IPS-18c (cell line): Measurements from ENCODE around the gene RNF169.
"Not testable (repeated sequence)": the region's sequence is repeated elsewhere in the genome, so short reads cannot be mapped to it uniquely, and the experiment has no call there.

Experiments used
- H3K4me3 ChIP-seq: 2 replicates; pipeline ENCODE4 v1.7.0; 2013; ENCODE audit warnings: low read depth, mild to moderate bottlenecking, low read length, moderate library complexity; ENCODE audit not compliant: insufficient read depth
- H3K9me3 ChIP-seq: one replicate; pipeline ENCODE4 v1.6.1; 2013; ENCODE audit warnings: mild to moderate bottlenecking, low read length, moderate library complexity; ENCODE audit not compliant: control insufficient read depth, insufficient read depth

RNF169 gene

GRCh38 chr11:74783241-74783871, 34.7 kb downstream of the RNF169 start:
- Histone ChIP-seq H3K9me3 (no peaks in the 10 kb centered on the region), H3K4me3 (no peak overlapping the region)

GRCh38 chr11:74784234-74784633, 35.6 kb downstream of the RNF169 start:
- no peaks in the 10 kb centered on the region for H3K9me3 ChIP-seq

DNA sequence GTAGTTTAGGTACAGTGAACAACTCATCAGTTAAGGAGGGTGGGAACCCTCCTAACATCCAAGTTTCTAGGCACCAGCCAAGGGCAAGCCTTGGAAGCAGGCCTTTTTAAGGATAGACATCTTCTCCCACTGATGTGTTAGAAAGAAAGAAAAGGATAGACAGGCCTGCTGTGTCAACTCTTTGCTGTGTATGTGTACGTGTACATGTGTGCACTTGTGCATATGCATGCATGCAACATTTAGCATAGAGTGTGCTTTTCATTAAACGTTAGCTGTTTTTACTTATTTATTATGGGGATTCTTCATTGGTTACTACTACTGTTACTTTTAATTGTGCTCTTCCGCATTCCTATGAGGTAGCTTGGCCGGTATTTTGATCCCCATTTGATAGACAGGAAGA, 36.1 kb downstream of the RNF169 start:
- no peaks in the 10 kb centered on the region for H3K9me3 ChIP-seq
- no peak overlapping the region for H3K4me3 ChIP-seq

More at GRCh38 chr11:74784234-74784633, 35.6 kb downstream of the RNF169 start:
- H3K4me3 ChIP-seq: no peak overlapping the region

DNA sequence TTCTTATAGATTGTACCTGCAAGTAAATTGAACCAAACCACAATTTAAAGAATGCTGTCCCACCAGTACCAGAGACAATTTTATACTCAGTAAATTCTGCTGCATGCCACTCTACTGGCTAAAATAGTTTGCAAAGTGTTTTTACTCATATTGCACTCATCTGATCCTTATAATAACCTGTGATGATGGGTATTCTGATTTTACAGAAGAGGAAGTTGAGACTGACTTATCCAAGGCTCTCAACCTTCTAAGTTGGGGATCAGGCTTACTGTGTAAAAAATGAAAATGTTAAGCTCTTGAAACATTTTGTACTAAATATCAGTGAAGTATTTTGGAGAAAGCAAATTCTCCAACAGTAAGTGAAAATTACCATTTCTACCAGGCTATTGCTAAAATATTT, 37.9 kb downstream of the RNF169 start:
- H3K4me3 ChIP-seq: no peak overlapping the region
- H3K9me3 ChIP-seq: no peaks in the 10 kb centered on the region

- H3K9me3 ChIP-seq: no peaks in the 10 kb centered on the region
- H3K4me3 ChIP-seq: no peak overlapping the region
Observed at GRCh38 chr11:74791333-74792100, 42.9 kb downstream of the RNF169 start.

DNA sequence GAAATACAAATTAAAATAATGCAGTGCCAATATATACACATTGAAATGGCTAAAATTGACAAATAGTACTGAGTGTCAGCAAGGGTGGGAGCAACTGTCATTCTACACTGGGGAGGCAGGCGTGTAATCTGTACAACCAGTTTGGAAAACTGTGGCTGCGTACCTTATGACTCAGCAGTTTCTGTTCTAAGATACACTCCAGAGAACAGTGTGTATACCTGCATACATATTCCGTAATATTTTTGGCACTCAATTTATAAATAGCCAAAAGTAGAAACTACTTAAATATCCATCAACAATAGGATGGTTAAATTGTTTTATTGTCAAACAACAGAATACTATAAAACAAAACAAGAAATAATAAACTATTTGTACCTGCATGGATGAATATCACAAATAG, 57.6 kb downstream of the RNF169 start:
- Histone ChIP-seq H3K9me3 (no peaks in the 10 kb centered on the region), H3K4me3 (no peak overlapping the region)

- Histone ChIP-seq H3K9me3 (no peaks in the 10 kb centered on the region), H3K4me3 (no peak overlapping the region)
Observed at GRCh38 chr11:74809801-74810200, 61.2 kb downstream of the RNF169 start.

GRCh38 chr11:74815966-74816365, 67.3 kb downstream of the RNF169 start:
- Histone ChIP-seq H3K9me3 (no peaks in the 10 kb centered on the region), H3K4me3 (no peak overlapping the region)

DNA sequence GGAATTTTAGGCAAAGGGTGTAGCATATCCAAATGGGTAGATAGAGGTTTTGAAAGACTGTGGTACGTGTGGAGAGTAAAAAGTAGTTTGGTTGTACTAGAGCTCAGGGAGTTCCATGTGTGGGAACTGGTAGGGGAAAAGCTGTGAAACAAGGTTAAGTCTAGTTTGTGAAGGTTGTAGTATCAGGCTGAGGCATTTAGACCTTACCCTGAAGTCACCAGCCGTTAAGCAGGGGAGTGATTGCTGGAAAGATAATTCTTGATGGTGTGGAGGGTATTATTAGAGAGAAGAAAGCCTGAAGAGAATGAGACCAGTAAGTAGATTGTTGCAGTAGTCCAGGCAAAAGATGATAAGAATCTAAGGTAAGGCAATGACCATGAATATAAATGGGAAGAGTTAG, 68.0 kb downstream of the RNF169 start:
- no peaks in the 10 kb centered on the region for H3K9me3 ChIP-seq

DNA sequence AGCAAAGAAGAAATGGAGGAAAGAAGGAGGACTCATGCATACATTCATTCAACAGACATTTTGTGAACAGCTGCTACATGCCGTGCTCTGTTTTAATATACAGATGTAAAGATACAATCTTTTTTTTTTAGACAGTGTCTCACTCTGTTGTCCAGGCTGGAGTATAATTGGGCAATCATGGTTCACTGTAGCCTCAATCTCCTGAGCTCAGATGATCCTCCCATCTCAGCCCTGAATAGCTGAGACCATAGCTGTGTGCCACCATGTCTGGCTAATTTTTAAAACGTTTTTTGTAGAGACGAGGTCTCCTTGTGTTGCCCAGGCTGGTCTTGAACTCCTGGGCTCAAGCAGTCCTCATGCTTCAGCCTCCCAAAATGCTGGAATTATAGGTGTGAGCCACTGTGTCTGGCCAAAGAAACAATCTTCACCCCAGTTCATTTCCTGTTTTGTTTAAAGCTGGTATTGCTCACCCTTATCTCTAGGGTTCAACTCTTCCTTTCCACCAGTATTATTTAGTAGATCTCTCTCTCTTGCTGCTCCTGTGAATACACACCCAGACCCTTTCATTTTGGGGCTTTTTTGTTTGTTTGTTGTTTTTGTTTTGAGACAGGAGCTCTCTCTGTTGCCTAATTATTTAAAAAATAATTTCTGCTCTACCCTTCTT, 69.8 kb downstream of the RNF169 start:
- no peaks in the 10 kb centered on the region for H3K9me3 ChIP-seq
- no peak overlapping the region for H3K4me3 ChIP-seq

More for the DNA sequence above, 68.0 kb downstream of the RNF169 start:
- H3K4me3 ChIP-seq: no peak overlapping the region

DNA sequence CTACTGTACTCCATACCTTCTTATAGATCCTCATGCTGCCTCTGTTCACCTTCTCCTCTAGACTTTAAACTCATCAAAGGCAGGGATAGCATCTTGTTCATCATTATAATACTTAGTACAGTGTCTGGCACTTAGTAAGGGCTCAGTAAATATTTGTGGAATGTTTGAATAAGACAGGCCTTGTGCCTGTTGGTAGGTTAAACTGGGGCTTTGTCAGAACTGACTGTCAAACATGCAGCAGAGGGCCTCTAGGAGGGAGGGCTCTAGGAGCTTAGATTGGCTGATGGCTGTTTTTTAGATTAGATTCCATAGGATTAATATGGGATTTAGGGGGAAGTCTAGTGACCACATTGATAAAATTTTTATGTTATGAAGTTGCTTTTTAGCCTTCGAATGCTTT, 70.8 kb downstream of the RNF169 start:
- Histone ChIP-seq H3K9me3 (no peaks in the 10 kb centered on the region), H3K4me3 (no peak overlapping the region)

DNA sequence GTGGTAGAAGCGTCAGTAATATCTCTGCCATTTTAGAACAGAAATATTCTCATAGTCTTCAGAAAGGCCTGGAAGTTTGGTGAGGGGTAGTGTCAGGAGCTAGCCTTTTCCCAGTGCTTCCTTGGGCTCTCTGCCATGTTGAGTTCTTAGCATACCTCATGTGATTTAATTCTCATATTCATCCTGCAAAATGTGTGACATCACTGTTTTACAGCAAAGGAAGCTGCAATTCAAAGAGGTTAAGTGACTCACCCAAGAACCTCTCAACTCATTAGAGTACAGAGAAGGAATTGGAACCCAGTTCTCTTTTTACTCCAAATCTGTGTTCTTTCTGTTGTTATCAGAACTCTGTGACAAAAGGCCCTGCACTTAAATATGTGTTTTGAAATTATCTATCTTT, 72.1 kb downstream of the RNF169 start:
- no peak overlapping the region for H3K4me3 ChIP-seq
- peaks cover 2% of the 10 kb centered on the region for H3K9me3 ChIP-seq

GRCh38 chr11:74822170-74822569, 73.5 kb downstream of the RNF169 start:
- no peak overlapping the region for H3K4me3 ChIP-seq
- H3K9me3 ChIP-seq: peaks cover 14% of the 10 kb centered on the region

DNA sequence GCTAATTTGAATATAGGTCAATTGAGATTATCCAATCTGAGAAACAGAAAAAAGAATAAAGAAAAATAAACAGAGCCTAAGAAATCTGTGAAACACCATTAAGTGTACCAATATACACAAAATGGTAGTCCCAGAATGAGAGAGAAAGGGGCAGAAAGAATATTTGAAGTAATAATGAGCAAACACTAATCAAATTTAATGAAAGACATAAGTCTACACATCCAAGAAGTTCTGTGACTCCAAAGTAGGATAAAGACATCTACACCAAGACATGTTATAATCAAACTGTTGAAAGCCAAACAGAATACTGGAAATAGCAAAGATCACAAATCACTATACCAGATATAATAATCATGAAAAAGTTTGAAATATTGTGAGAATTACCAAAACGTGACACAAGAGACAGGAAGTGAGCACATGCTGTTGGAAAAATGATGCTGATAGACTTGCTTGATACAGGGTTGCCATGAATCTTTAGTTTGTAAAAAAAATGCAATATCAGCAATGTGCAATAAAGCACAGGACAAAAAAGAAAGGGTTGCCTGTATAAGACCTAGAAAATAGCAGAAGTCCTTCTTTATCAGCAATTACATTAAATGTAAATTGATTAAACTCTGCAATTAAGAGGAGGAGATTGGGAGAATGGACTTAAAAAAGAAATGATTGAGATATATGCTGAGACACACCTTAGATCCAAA, 75.8 kb downstream of the RNF169 start:
- Histone ChIP-seq H3K4me3 (no peak overlapping the region), H3K9me3 (peaks cover 17% of the 10 kb centered on the region)

DNA sequence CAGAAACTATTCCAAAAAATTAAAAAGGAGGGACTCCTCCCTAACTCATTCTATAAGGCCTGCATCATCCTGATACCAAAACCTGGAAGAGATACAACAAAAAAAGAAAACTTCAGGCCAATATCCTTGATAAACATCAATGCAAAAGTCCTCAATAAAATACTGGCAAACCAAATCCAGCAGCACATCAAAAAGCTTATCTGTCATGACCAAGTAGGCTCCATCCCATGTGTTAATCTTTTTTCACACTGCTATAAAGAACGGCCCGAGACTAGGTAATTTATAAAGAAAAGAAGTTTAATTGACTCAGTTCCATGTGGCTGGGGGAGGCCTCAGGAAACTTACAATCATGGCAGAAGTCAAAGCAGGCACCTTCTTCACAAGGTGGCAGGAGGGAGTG, 76.9 kb downstream of the RNF169 start:
- H3K4me3 ChIP-seq: not testable (repeated sequence)
- peaks cover 17% of the 10 kb centered on the region for H3K9me3 ChIP-seq

DNA sequence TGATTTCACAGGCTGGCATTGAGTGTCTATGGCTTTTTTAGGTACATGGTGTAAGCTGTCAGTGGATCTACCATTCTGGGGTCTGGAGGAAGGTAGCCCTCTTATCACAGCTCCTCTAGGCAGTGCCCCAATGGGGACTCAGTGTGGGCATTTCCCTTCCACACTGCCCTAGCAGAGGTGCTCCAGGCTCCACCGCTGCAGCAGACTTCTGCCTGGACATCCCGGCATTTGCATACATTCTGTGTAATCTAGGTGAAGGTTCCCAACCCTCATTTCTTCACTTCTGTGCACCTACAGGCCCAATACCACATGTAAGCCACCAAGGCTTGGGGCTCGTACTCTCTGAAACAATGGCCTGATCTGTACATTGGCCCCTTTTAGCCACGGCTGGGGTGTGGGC, 78.3 kb downstream of the RNF169 start:
- Histone ChIP-seq H3K9me3 (peaks cover 17% of the 10 kb centered on the region), H3K4me3 (no peak overlapping the region)

- peaks cover 2% of the 10 kb centered on the region for H3K9me3 ChIP-seq
- no peak overlapping the region for H3K4me3 ChIP-seq
Observed at GRCh38 chr11:74837191-74837590, 88.5 kb downstream of the RNF169 start.

GRCh38 chr11:74838188-74838587, 89.5 kb downstream of the RNF169 start:
- Histone ChIP-seq H3K9me3 (peaks cover 2% of the 10 kb centered on the region), H3K4me3 (no peak overlapping the region)
